Activated CD4-positive, CD25-positive, alpha-beta regulatory T cell (primary cell): ENCODE measurements around the gene GKAP1.
"Not testable (repeated sequence)": the region's sequence is repeated elsewhere in the genome, so short reads cannot be mapped to it uniquely, and the experiment has no call there.

Experiments used
- DNase-seq, 4 experiments: peaks; one replicate each; lab custom pipeline; 2025; lab: John Stamatoyannopoulos, UW

The GKAP1 gene

DNA sequence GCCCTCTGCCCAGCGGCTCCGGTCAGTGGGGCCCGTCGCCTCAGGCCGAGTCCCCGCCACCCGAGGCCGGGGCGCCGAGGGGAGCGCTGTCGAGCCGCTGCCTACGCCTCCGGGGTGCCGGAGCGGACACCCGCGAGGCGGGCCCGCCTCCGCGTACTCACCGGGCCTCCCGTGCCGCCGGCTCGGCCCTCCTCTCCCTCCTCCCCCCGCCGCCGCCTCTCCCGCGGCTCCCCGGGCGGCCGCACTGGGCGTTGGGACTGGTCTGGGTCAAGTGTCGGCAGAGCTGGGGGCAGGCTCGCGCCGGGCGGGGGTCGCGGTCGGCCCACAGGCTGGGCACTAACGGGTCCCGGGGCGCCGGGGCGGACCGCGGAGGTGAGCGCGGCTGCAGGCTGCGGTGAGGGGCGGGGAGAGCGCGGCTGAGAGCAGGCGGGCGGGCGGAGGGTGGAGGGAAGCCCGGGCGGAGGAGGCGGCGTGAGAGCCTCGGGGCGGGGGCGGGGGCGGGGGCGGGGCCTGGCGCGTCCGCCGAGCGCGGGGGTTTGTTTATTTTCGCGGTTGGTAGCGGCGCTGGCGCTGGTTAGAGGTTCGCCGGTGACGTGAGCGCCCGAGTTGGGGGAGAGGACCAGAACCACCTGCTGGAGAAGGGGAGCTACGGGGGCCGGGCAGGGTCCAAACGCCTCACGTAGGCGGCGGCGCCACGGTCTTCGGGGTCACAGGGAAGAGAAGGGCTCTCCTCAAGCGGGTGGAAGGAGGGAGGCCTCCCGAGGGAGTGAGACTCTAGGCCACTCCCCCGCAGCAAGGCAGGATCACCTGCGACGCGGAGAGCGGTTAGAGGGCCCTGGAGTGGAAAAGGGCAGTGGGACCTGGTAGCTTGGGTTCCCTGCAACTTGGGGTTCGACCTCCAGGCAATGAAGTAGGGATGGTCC lies at the start of gene GKAP1:
TSS of gene GKAP1 (minus strand) at position 414 of the 923 bp plus-strand sequence. CDS start 11,252 bp downstream, outside the sequence.
- DNase-seq, result peak; percentile 48 to 74 (median 58)

DNA sequence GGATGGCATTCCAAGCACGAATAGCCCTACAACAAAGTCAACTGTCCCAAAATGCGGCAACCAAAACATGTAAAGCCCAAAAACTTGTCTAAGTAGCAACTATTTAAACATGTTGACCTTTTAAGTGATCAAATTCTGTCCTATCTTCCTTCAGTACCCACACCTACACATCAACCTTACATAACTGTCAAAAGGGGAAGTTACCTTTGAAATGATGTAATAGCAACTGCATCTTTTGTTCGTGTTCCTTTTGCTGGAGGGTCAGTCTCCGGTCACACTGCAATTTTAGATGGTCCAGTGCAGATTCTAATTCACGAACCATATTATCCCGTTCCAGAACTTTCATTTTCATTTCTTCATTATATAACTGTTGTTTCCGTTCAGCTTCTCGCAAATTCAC lies 32.3 kb upstream of the GKAP1 start:
- not testable (repeated sequence) for DNase-seq

DNA sequence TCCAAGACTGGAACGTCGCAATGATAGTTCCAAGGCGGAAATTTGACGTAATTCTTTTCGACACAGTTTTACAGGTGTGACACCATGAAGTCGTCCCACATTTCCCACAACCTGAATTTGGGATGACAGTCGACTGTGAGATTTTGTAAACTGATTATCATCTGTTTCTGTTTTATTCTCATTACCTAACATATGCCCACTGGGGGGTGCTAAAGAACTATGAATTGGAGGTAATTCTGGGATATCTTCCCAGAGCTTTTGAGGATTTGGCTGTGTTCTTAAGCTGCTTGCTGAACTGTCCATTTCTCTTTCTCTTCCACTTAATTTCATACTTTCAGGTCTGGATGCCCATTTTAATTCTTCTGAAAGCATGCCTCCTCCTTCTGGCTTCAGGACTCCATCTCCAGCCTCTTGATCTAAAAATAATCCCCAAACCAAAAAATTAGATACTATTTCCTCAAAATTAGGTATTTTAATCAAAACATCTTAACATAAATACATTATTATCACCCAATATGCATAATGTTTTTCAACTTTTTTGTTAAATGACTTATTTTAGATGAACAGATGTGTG lies 19.6 kb upstream of the GKAP1 start:
- not testable (repeated sequence) for DNase-seq

DNA sequence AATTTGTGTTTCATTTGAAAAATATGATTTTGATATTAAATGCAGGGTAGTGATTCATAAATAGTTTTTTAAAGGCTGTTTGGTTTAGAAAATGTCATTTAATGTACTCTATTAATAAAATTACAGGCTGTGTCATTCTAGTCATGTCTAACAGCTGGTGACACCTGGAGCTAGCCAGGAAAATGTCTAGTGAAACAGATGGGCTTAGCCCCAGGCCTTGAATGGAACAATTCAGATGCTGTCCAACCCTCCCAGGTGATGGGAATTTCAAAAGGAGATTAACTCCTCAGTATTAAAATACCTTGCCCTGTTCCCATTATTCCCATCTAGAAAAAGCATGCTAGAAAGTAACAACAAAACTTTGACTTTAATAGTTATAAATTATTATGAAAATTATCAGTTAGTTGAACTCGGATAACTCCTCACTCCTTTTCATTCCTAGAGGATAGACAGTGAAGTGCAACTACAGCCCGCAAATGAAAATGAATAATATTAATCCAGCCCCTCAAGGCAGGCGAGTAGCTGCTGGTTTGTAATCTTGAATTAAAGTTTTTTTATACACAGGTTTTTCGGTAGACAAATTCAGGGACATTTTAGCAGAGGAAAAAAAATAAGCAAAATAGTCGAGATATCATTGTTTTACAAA lies 13.0 kb upstream of the GKAP1 start:
- not testable (repeated sequence) for DNase-seq

DNA sequence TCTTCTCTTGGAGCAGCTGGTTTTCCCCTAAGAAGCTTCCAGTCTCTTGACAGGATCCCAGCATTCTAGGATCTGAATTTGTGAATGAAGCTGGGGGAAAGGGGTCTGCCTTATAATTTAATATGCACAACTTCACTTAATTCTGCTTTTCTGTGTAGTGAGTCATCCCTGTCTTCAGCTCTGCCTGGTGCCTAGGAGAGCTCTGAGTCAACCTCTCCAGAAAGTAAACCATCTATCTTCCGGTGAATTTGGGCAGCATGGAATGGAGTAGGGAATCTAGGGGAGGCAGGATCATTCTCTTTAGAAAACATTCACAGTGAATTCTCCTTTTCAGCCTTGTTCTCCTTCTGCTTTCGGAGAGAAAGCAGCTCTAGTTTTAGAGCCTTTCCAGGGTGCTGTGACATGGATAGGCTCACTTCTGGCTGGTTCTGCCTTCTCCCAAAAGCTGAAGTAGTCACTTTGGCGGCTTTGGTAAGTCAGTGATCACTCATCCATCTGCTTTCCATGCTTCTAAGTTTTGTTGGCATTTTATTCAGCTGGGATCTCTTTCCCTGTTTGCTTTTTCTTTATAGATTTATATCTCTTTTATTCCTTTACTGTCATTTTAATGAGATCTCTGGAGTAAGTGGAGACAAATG lies 7.5 kb upstream of the GKAP1 start:
- DNase-seq, result not testable (repeated sequence)

DNA sequence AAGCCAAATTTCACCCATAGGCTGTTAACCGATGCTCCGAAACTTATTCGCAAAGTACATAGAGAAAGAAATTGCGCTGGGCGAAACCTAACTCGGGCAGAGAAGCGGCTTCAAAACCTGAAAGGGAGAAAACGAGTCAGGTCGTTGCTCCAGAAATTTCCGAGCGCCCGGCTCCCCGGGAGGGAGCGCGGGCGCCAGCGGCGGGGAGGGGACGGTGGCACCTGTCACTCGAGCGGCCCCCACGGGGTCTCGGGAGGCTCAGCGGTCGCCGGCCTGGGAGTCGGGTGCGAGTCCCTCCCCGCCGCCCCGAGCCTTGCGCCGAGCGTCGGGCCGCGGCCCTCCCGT lies 586 bp downstream of the GKAP1 start:
- not testable (repeated sequence) for DNase-seq

DNA sequence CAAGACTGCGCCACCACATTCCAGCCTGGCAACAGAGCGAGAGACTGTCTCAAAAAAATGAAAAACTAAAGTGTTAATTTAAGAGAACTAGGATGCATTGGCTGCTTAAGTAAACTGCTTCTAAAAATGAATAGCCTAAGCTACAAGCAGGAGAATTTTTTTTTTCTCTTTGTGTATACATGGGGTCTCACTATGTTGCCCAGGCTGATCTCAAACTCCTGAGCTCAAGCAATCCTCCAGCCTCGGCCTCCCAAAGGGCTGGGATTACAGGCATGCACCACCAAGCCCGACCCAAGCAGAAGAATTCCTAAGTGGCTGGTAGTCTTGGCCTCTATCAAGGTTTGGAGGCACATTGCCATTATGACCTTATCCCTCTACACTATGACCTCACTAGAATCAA lies 2.4 kb downstream of the GKAP1 start:
- DNase-seq, result not testable (repeated sequence)

DNA sequence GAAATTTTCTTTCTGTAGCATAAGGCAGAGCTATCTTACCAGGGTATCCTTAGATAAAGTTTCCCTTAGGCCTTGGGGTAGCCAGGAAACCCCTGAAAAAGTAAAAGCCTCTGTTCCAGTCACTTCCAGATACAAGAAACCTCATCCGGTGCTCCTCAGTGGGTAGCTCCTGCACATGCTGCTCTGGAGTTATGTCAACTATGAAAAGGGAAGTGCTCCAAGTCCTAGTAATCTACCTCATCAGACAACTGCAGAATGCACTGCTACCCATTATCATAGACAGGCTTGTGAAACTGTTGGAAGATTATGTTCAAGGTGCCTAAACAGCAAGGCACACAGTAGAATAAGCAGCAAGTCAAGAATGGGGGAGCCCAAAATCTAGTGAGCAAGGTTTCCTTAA lies 8.4 kb downstream of the GKAP1 start:
- DNase-seq, result not testable (repeated sequence)

DNA sequence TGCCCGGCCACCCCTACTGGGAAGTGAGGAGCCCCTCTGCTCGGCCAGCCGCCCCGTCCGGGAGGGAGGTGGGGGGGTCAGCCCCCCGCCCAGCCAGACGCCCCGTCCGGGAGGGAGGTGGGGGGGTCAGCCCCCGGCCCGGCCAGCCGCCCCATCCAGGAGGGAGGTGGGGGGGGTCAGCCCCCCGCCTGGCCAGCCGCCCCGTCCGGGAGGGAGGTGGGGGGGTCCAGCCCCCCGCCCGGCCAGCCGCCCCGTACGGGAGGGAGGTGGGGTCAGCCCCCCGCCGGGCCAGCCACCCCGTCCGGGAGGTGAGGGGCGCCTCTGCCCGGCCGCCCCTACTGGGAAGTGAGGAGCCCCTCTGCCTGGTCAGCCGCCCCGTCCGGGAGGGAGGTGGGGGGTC lies 13.1 kb downstream of the GKAP1 start:
- DNase-seq, result not testable (repeated sequence)

DNA sequence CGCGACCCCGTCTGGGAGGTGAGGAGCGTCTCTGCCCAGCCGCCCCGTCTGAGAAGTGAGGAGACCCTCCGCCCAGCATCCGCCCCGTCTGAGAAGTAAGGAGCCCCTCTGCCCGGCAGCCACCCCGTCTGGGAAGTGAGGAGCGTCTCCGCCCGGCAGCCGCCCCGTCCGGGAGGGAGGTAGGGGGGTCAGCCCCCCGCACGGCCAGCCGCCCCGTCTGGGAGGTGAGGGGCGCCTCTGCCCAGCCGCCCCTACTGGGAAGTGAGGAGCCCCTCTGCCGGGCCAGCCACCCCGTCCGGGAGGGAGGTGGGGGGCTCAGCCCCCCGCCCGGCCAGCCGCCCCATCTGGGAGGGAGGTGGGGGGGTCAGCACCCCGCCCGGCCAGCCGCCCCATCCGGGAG lies 13.6 kb downstream of the GKAP1 start:
- DNase-seq, result not testable (repeated sequence)

DNA sequence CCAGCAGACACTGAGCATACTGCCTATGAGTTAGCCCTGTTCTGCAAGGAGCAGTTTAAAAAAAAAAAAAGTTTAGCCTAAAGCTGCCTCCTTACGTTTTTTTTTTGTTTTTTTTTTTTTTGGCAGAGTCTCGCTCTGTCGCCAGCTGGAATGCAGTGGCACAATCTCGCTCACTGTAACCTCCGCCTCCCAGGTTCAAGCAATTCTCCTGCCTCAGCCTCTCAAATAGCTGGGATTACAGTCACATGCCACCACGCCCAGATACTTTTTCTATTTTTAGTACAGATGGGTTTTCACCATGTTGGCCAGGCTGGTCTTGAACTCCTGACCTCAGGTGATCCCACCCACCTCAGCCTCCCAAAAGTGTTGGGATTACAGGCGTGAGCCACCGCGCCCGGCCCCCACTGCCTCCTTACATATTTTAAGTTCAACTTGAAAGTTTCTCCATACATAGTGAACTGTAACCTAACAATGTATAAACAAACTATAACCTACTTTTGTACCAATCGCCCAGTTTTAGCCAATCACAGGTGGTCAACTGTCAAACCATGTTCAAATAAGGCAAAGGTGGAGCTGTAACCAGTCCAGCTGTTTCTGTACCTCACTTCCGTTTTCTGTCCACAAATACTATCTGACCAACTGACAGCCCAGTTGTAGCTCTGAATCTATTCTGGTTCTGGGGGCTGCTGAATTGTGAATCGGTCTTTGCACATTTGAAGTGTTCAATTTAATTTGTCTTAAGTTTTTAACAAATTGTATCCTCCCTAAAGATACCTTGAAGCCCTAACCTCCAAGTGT lies 17.1 kb downstream of the GKAP1 start:
- no peak for DNase-seq

DNA sequence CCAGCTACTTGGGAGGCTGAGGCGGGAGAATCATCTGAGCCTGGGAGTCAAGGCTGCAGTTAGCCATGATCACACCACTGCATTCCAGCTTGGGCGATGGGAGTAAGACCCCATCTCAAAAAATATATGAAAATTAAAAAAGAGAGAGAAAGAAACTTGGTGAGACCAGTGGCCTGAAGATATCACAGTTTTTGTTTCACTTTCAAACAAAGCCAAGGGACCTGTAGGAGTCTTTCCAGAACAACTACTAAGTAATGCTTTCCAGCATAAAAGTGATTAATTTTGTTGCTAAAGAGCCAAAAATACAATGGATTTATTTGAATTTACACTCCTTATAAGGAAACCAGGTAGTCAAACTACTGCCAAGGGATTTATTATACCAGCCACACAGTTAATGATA lies 23.5 kb downstream of the GKAP1 start:
- no peak for DNase-seq

DNA sequence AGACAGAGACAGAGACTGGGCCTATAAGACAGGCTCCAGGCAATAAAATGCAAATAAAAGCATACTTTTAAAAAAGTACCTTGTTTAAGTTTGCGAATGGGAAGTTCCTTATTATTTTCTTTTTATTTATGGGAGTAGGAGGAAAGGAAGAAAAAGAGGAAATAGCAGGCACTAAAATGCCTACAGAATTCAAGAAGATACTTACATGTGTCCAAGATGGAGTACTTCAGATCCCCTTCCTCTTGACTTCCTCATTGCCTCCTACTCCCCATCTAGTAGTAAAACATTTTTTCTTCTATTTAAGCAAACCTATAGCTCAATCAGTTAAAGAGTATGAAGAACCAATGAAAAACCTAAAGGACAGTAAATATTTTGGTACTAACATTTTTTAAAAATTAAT lies 24.8 kb downstream of the GKAP1 start:
- DNase-seq, result no peak

DNA sequence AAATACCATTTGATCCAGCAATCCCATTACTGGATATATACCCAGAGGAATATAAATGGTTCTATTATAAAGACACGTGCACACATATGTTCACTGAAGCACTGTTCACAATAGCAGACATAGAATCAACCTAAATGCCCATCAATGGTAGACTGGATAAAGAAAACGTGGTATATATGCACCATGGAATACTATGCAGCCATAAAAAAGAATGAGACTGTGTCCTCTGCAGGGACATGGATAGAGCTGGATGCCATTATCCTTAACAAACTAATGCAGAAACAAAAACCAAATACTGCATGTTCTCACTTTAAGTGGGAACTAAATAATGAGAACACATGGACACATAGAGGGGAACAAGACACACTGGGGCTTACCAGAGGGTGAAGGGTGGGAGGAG lies 39.4 kb downstream of the GKAP1 start:
- DNase-seq, result no peak

DNA sequence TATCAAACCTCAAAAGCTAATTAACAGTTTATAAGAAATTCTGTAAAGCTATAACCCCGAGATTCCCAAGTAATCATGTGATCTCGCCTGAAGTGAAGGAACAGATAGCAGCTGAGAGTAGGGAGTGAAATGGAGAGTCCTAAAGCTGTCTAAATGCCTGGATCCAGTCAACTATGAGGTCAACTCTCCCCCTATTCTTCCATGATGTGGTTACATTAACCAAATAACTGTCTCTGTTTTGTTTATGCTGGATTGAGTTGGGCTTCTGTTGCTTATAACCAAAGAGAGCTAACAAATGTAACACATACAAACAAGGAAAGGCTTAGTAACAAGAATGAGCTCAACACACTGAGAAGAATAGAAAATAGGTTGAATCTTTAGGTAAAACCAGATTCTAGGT lies 41.6 kb downstream of the GKAP1 start:
- no peak for DNase-seq

DNA sequence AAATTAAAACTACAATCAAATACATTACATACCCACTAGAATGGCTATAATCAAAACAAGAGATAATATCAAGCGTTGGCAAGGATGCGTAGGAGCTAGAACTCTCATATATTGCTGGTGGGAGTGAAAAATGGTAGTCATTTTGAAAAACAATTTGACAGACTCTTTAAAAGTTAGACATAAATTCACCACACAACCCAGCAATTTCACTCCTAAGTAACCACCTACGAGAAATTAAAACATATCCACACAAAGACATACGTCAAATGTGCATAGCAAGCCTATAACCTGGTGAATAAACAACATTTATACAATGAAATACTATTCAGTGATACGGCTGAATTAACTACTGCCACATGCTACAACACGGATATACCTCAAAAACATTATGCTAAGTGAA lies 44.7 kb downstream of the GKAP1 start:
- DNase-seq, result no peak

DNA sequence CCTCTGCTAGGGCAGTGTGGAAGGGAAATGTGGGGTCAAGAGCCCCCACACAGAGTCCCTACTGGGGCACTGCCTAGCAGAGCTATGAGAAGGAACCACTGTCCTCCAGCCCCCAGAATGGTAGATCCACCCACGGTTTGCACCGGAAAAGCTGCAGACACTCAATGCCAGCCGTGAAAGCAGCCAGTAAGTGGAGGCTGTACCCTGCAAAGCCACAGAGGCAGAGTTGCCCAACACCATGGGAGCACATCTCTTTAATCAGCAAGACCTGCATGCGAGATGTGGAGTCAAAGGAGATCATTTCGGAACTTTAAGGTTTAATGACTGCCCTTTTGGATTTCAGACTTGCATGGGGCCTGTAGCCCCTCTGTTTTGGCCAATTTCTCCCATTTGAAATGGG lies 52.2 kb downstream of the GKAP1 start:
- no peak for DNase-seq

DNA sequence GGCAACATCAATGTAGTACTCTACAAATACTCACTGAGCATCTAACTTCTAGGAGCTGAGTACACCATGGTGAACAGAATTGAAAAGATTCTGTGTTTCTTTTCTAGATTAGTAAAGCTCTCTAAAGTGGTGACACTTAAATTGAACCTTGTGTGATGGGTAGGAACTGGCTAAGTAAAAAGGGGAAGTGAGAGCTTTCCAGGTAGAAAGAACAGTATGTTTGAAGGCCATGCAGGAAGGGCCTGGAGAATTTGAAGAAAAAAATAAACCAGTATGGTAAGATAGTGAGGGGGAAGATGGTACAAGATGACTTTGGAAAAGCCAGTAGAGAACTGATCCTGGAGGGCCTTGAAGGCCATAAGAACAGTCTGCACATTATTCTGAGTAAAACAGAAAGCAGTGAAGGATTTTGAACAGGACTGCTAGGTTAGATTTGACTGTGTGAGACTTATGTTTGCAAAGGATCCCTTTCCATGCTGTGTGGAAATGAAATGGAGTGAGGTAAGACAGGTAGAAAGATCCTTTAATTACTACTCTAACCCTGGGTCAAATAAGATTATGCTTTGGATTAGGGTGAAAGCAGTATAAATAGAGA lies 63.1 kb downstream of the GKAP1 start:
- no peak for DNase-seq

DNA sequence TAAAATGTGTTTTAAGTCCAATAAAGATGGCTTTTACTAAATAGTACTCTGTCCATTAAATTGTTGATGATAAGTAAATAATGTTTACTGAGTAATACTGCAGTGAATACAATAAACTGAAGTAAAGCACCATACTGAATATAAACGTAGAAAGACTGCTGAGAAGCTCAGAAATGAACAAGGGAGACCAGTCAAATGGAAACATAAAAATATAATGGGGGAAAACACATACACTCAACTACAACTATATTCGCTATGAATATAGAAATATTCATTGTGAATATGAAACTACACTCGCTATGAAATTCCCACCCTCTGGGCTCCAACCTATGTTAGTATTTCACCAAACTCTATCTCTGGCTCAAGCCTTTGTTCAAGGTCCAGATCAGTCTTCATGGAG lies 67.9 kb downstream of the GKAP1 start:
- DNase-seq, result no peak

DNA sequence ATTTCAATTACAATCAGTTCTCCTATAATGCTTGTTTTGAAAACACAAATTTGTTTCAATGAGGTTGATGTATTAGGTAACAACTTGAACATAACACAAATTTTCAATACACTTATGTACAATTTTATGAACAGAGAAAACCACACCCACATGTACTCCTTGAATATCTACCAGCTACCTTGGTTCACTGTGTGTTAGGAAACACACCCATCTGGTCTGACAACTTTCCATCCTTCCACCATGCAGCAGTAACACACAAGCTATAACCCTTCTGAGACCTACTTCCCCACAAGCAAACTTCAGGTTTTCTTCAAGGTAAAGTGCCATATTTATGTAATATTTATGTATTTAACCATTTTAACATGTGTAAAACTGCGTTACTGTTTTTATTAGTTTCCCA lies 73.4 kb downstream of the GKAP1 start:
- no peak for DNase-seq

DNA sequence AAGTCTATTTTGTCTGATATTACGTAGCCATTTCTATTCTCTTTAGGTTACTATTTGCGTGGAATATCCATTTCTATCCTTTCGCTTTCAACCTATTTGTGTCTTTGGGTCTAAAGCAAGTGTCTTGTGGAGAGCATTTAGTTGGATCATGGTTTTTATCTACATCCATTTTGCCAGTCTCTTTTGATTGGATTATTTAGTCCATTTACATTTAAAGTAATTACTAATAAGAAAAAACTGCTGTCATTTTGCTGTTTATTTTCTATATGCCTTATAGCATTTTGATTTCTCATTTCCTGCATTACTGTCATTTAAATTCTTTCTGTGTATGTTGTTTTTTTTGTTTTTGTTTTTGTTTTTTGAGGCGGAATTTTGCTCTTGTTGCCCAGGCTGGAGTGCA lies 83.8 kb downstream of the GKAP1 start:
- DNase-seq, result no peak
